Activated gamma-delta T cell (primary cell): ENCODE data around the gene AP3D1.
"Not testable (repeated sequence)": the region's sequence is repeated elsewhere in the genome, so short reads cannot be mapped to it uniquely, and the experiment has no call there.

Experiments used
- DNase-seq: peaks from one replicate; lab custom pipeline; 2025; lab: John Stamatoyannopoulos, UW

AP3D1 gene

DNA sequence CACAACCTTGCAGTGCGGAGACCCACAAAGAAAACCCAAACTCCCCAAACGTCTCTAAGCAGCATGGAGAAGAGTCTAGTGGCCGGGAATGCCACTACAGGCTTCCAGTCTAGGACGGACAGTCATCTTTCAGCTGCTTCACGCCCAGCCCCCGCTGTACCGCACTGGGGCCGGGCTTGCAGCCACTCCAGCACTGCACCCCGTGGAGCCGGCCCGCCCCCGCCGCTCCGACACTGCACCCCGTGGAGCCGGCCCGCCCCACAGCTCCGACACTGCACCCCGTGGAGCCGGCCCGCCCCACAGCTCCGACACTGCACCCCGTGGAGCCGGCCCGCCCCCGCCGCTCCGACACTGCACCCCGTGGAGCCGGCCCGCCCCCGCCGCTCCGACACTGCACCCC lies 23.1 kb downstream of the AP3D1 start:
- DNase-seq = not testable (repeated sequence)

DNA sequence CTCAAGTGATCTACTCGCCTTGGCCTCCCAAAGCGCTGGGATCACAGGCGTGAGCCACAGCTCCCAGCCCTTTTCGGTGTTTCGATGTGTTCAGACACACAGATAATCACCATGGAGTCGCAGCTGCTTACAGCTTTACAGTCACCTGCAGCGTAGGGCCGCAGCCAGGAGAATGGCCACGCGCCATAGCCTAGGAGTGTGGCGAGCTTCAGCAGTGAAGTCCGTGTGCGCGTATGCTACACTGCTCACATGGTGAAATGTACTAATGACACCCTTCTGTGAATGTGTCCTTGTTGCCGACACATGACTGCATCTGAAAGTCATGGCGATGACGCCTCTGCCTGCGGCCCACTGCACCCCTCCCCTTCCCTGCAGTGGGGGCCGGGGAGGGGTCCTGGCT lies 23.6 kb downstream of the AP3D1 start:
- no peak for DNase-seq

DNA sequence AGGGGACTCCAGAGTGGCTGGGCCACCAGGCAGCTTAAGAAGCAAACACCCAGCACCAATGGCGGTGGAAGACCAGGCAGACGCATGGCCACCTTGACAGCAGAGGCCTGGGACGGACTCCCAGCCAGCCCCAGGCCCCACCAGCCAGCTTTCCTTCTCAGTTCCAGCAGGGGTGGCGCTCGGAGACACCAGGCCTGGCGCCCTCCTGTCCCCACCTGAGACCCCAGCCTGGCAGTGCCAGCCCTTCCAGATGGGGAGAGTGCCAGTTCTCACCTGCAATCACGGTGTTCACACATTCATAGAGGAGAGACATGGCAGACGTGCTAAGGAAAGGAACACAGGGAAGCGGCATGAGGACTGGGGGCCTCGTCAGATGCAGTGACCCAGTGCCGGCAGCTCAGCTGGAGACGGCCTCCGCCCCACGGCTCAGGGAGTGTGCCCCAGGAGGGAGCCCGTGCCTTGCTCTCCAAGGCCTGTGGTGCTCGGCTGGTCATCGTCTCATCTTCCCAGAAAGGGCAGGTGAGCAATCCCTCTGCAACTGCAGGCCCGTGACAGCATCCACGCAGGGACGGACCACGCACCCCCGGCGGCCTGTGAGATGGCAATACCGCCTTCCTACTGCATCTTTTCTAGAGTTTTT lies 24.4 kb downstream of the AP3D1 start:
- DNase-seq = no peak

DNA sequence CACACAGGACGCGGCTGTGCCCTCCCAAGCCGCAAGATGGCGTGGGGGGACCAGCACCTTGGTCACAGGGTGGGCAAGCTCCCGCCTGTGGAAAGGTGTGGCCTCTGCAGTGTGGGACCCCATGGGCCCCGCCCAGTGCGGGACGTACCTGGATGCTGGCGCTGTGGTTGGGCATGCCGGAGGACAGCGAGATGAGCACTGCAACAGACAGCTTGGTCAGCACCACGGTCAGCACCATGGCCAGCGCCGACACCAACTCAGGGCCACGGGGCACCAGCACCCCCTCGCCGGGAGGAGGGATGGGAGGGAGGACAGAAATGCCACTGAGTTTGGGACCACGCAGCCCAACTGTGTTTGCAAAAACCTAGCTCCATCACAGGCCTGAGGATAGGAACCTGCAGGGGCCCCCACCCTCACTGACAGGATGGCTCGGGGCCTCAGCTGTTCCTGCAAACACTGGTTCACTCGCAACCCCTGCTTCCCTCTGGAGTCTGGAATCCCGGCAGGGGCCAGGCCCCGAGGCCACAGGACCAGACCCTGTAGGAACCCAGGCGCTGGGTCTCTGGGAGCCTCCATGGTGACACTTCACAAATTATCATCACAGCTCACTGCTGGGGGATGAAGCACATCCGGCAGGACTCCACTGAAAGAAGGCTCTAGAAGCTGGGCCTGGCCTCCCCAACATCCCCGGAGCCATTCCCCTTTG lies 27.5 kb downstream of the AP3D1 start:
- DNase-seq = no peak

DNA sequence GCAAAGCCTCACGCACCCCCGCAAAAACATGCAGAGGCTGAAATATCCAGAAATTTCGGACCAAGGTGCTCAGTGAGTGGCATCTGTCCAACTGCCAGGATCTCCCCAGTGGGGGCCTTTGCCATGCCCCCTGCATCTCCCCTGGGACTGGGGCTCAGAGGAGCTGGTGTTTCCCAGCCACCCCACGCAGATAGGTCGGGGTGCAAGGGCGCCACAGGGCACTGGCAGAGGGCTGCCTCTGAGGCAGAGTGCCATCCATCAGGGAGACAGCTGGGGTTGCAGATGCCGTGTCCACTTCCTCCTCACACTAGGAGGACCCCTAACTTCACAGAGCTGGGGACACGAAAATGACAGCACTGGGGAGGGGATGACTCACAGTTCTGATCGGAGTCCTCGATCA lies 28.4 kb downstream of the AP3D1 start:
- no peak for DNase-seq

DNA sequence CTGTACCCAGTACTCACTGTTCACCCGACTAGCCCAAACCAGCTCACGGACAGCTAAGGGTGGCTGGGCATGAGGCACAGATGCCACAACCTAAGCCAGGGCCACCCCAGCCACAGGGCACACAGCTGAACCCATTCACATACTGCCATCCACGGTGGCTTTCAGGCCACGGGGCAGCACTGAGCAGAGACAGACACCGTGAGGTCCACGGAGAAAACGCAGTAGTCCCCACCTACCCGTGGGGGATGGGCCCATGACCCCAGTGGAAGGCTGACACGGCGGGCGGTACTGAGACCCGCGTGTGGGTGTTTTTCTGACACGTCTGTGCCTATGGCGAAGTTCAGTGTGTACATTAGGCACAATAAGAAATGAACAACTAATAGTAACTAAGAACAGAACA lies 29.1 kb downstream of the AP3D1 start:
- DNase-seq = no peak

DNA sequence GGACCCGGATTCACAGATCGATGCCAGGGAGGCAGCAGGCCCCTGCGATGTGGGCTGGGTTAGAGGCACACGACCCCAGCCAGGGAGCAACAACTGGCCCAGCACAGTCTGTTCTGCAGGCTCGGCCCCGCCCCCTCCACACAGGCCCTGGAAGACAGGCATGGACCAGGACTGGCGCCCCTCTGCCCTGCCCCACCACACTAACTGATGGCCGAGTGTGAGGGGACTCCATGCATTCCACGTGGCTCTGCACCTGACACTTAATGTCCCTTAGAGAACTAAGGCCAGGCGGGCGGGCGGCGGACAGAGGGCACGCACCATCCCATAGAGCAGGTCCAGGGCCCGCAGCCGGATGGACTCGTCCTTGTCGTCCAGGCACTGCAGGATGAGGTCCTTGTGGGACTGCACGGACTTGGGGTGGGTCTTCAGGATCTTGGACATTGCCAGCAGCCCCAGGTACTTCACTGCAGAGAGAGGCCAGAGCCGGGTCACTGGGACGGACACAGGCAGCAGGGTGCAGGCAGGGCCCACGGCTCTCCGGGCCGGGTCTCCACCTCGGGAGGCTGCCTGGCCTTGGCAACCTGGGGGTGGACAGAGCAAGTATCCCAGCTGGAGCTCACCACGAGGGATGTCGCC lies 29.8 kb downstream of the AP3D1 start:
- DNase-seq = no peak

DNA sequence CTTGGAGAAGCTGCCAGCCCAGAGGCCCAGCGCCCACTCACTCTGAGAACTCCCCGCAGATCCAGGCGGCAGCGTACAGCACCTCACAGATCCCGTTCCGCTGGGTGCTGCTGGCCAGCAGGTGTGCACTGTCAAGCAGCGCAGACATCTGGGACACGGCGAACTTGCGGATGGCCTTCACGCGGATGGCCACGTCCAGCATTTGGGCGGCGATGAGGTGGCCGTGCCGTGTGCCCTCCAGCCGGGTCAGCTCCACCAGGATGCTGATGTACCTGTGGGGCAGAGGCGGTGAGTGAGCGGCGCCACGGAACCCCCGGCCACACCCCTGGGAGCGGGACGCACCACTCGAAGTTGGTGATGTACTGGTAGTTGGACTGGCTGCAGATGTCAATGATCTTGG lies 30.5 kb downstream of the AP3D1 start:
- no peak for DNase-seq

DNA sequence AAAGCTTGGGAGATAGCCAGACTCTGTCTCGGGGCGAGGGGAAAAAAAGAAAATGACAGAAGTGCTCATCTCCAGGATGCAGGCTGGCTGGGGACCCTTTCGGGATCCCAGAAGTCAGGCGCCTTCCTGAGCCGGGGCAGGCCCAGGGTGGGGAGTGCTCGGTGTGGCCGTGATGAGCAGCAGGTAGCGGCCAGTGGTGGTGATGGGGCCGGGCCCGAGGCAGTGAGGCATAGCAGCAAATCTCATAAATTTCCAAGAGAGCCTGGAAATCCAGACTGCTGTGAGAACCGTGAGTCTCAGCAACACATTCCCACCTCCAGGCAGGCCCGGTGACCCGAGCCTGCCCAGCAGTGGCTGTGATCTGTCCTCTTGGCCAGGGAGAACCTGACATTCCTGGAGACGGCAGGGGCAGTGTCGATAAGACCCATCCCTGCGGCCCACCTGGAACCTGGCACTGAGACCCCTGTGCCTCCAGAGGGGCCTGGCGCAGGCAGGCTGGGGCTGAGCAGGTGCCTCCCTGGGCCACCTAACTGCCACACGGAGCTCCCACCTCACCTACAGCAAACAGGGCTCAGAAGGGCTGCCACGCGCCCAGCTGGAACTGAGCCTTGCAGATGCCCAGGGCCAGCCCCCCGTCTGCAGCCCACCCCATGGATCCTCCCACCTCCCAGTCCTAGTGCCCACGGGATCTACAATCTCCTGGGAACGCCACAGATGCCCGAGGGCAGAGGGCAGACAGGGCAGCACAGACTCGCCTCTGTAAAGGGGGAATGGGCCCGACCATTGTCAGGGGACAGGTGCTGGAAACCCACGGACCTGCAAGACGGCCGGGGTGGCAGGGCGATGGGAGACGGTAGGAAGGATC lies 31.2 kb downstream of the AP3D1 start:
- no peak for DNase-seq

DNA sequence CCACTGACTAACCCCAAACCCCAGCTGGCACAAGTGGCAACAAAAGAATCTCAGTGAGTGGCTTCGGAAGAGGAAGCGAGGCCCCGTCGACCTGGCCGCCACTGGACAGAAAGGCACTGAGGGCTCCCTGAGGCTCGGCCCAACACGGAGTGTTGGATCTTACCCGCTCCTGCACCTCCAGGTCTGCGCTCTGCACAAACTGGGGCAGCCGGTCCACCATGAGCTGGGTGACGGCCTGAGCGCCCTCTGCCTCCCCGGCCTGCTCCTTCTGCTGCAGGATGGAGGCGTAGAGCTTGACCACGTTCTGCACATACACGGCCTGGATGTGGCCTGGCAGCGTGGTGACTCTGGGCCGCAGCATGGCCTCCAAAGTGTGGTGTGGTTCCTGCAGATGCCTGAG lies 32.9 kb downstream of the AP3D1 start:
- no peak for DNase-seq

DNA sequence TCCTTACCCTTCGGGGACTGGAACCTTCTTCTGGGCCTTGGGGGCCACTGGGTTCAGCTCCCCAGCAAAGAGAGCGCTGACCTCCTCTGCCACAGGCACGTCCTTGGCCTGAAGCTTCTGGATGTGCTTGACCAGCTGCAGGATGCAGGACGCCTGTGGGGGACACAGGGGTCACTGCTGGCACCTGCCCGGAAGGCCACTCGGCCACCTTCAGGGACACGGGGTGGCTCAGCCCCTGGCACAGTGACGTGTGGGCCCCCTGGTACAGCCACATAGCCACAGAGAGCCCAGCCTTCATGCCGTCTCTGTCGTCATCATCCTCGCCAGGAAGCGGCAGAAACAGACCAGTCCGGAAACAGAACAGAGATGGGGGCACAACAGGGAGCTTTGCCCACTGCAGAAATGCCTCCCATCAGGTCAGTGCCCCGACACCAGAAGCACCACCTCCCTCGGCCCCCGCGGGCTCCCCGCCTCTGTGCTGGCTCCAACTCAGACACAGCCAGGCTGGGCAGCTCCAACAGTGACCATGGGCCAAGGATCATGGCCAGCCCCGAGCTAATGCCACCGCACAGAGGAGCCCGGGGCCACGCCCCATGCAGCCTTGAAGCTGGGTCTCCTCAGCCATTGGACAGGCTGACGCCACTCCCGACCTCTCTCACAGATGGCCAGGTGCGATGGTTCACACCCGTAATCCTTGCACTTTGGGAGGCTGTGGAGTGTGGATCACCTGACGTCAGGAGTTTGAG lies 34.0 kb downstream of the AP3D1 start:
- no peak for DNase-seq

DNA sequence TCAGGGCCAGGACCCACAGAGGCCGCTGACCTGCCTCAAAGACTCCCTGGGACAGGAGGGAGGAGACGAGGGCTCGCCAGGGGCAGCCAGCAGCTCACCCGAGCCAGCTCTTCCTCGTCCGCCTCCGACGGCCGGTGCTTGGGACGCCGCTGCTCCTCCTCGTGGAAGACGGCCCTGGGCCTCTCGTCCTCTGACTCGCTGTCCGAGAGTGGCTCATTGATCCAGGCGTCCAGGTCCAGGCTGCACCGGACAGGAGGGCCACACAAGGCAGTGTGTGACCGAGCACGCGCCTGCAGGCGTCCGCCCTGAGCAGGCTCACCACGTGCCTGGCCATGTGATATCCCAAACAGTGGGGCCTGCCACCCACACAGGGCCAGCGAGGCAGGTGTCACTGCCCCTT lies 34.9 kb downstream of the AP3D1 start:
- DNase-seq = no peak

DNA sequence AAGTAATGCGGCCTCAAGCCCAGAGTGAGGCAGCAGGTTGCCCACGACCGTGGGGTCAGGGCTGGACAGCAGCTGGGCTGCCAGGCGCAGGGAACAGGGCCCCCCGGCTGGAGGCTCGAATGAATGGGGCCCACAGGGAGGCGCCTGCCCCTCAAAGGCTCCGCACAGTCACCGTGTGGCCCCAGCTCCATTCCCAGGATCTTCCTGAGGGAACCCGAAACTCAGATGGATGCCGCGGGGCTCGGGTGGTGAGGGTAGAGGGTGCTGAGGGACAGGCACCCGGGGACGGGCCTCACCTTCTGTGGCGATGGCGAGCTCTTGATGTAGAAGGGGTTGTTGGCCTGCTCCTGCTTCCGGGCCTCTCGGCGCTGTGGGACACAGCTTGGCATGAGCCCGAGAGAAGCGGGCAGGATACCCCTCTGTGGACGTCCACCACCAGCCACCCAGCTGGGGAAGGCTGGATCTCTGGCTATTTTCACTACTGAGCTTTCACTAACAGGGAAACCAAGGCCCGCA lies 35.4 kb downstream of the AP3D1 start:
- no peak for DNase-seq

DNA sequence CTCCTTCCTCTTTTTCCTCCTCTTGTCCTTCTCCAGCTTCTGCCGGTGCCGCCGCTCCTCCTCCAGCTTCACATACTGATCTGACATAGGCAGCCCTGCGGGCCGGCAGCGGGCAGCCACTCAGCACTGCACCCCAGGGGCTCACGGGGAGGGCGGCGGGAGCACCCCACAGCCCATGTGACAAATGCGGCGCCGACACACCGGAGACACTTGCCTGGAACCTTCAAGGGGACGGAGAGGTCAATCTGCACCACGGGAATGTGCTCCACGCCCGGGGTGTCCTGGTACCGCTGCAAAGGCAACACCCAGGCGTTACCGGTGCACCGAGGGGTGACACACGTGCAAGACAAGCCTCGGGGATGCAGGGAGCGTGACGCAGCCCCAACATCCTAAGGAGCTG lies 36.0 kb downstream of the AP3D1 start:
- DNase-seq = no peak

DNA sequence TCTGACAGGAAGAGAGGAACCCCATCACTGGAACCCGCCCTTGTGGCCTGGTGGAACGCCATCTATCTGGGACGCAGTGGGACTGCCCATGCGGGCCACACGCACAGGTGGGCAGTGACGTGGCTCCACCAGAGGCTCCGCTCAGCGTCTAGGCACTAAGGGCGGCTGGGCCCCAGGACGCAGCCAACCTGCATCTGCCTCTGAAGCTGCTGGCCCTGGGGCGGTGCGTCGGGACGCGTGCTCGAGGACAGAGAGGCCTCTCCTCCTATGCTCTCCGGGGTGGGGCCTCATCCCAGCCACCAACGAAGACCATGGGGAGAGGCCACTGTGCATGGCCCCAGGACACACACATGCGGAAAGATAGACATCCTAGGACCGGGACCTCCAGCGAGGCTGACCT lies 36.5 kb downstream of the AP3D1 start:
- no peak for DNase-seq

DNA sequence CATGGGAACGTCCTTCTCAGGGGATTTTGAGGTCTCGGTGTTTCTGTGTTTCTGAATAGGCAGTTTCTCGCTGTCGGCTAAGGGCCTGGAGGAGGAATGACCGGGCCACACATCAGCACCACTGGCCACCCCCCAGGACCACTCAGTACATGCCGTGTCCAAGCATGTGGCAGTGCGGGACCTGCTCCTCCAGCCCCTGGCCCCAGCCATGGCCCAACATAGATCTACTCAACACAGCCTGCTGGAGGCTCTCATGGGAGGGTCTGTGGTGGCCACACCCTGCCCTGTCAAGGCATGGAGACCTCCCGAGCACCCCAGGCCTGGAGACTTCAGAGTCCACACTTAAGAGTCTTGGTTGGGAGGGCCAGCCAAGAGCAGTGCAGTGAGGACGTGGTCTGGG lies 37.1 kb downstream of the AP3D1 start:
- DNase-seq = no peak

DNA sequence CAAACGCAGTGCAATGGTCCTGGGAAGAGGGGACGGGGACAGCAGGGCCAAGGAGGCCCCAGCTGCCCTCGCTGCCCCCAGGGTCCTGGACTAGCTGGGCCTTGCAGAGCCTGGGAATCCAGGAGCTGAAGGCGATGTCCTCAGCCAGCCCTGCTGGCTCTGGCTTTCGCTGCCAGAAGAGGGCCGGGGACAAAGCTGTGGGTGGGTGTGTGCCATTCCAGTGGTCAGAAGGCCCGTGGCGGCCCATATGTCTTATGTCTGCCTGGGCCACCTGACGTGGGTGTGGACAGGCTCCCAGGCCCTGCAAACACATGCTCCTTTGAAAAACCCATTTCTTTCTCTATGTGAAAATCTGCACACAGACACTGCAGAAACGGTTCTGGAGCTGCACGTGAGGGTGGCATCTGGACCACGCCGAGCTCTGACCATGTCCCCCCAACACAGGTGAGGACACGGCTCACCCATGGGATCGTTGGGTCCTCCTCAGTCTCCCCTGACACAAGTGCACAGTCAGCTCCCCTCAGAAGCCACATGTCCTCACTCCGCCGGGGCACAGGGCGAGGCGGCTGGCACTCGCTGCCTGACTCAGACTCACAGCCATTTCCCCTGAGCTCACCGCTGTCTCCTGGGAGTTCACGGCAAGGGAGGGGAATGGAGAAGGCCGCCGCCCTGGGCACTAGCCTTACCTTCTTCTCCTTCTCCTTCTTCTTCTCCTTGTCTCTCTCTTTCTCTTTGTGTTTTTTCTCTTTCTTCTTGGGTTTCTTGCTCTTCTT lies 37.7 kb downstream of the AP3D1 start:
- no peak for DNase-seq

DNA sequence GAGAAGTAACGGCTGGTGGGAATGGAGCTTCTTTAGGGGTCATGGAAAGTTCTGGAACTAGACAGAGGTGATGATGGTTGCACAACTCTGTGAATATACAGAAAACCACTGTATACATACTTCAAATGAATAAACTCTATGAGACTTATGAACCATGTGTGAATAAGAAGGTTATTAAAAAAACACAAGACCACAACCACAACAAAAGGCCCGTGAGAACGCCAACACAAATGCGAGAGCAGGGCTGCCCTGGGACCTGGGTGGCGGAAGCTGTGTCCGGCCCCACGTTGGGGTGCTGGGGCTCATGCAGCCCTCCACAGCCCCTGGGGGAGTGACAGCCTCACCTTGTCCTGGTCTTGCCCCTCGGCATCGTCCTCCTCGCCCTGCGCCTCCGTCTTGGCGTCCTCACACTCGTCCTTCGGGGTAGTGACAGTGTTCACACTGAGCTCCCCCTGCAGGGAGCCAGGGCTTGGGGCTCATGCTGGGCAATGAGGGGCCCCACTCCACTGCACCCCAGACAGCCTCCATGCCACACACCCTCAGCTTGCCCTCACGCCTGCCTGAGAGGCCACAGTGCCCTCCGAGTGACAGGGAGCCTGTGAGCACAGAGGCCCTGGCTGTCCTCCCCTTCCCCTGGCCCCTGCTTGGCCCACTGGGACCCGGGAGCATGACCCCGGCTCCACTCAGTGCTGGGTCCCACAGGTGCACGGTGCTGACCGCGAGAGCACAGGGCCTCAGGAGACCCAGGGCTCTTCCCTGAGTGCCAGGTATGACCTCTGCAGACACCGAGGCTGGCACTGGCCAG lies 38.6 kb downstream of the AP3D1 start:
- no peak for DNase-seq

DNA sequence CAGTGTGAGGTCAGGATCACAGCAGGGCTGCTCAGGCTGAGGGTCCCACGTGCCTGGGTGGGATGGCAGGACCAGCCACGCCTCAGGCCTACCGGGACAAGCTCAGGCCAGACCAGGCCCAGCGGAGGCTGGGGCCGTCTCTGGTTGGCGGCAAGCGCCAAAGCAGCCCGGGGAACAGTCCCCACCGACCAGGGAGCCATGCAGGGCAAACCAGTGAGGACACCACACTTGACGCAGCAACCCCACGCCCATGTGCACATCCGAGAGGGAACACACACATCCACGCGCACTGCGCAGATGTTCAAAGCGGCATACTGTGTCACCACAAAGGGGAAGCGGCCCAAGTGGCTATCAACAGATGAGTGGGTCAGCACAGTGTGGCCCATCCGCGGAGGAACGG lies 39.5 kb downstream of the AP3D1 start:
- no peak for DNase-seq

DNA sequence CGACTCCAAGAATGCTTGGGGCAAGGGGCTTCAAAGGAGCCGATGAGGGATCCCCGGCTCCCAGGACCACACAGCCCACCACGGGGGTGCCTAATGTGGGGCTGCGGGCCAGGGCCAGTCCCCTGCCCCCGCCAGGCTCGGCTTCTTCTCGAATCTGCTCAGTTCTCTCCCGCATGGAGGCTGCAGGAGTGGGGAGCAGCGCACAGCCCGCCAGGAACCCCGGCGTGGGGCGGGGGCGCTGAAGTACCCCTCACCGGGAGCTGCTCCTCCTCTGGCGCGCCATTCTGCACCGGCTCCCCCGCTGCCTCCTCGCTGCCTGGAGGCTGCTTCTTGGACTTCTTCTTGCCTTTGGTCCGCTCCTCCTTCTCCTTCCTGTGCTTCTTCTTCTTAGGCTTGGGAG lies 39.9 kb downstream of the AP3D1 start:
- no peak for DNase-seq
